GM18511 (cell line): Measurements from ENCODE around the gene CYP46A1.

Source experiments
- ATAC-seq: cut with Tn5 transposase; IDR thresholded peaks from one replicate; pipeline ENCODE4 v1.9.1; 2021; ENCODE audit warnings: mild to moderate bottlenecking, moderate library complexity; ENCODE audit not compliant: unreplicated experiment

CYP46A1 gene

DNA sequence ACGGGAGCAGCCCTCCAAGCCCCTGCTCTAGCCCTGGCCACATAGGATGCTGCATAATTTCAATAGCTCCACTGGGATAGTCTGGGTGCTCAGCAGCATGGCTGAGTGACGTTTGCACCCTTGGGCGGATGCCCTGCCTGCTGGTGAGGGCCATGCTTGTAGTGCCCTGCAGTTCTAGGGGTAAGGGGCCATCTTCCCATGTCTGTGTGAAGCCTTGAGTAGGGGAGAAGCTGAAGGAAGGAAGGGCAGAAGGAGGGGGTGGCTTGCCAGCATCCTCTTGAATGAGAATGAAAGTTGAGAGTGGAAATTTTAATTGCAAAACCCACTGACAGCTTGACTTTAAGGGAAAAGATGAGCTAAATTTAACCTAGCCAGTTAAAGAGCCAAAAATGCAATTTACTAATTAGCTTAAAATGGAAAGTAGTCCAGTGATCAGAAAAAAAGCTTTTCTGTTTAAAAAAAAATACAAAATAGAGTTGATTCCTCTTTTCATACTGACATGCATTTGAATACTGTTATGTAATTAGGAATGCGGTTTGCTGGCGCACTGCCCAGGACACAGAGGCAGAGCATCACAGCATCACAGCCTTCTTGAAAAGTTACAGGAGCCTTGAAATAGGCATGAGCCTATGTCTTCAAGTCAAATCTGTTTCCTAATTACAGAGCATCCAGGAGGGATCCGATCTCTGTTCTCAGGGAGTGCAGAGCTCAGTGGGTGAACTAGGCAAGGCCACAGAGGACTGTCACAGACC lies 90.6 kb downstream of the CYP46A1 start:
- no peak for ATAC-seq

DNA sequence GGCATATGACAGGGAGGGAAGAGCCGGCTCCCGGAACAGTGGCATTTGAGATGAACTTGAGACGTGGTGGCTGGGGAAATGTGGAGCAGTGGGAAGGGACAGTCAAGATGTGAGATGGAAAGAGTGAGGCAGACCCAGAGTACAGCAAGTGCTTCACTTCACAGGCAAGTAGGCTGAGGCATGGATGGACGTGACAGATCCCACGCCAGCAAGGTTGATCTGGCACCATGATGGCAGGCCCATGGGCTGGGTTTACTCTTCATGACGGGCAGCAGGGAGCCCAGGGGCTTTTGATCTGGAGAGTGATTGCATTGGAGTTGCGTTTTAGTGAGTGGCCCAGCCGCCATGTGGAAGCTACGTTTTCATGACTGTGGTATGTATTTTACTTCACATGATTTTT lies 91.3 kb downstream of the CYP46A1 start:
- no peak for ATAC-seq
